Astrocyte (in vitro differentiated cells and primary cell): Measurements from ENCODE around the gene KRTAP3-1.

Experiments
- EZH2 ChIP-seq: IDR thresholded peaks from 2 replicates; pipeline ENCODE4 v1.6.1; 2012; ENCODE audit warnings: mild to moderate bottlenecking, low read length, inconsistent platforms; ENCODE audit not compliant: insufficient read depth
- TF ChIP-seq, protein P1 (sequence below): IDR thresholded peaks from 2 replicates; pipeline ENCODE4 v1.5.1; 2011; ENCODE audit warnings: low read depth, mild to moderate bottlenecking, inconsistent platforms, low read length, moderate library complexity; ENCODE audit not compliant: insufficient read depth

DNA sequence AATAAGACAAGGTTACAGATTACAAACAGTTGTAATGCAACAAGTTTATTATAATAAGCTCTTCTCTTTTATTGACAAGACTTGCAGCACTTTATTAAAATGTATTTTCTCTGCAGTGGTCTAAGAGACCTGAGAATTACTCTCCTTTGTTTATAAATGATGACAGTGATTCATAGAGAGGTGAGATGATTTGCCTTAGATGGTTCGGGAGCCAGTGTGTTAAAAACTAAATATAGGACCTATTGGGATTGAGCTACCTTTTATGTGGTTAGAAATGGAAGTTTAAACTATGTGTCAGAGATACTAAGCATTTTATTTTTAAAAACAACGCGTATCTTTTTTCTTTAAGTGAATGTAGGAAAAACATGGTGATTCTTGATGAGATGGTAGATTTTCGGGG, 12.1 kb downstream of the KRTAP3-1 start:
- TF ChIP-seq, protein P1, sequence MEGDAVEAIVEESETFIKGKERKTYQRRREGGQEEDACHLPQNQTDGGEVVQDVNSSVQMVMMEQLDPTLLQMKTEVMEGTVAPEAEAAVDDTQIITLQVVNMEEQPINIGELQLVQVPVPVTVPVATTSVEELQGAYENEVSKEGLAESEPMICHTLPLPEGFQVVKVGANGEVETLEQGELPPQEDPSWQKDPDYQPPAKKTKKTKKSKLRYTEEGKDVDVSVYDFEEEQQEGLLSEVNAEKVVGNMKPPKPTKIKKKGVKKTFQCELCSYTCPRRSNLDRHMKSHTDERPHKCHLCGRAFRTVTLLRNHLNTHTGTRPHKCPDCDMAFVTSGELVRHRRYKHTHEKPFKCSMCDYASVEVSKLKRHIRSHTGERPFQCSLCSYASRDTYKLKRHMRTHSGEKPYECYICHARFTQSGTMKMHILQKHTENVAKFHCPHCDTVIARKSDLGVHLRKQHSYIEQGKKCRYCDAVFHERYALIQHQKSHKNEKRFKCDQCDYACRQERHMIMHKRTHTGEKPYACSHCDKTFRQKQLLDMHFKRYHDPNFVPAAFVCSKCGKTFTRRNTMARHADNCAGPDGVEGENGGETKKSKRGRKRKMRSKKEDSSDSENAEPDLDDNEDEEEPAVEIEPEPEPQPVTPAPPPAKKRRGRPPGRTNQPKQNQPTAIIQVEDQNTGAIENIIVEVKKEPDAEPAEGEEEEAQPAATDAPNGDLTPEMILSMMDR = no peak
- TF ChIP-seq EZH2 = no peak
